Osteocyte (in vitro differentiated cells): Measurements from ENCODE around the gene MYH14. TPM values are rescaled to one million over a fixed set of nuclear protein-coding genes. Genes with fewer than 3 reads are reported as not detected.

Experiments used
- DNase-seq: peaks from one replicate; pipeline ENCODE4 v3.0.0; 2021; ENCODE audit warnings: mixed read lengths; ENCODE audit not compliant: unreplicated experiment; ENCODE audit errors: extremely low spot score
- H3K27ac Mint-ChIP-seq: one replicate; pipeline ENCODE4 v1.8.0; 2021; ENCODE audit warnings: mild to moderate bottlenecking, mixed read lengths; ENCODE audit not compliant: unreplicated experiment
- H3K27me3 Mint-ChIP-seq: one replicate; pipeline ENCODE4 v1.8.0; 2021; ENCODE audit warnings: mixed read lengths; ENCODE audit not compliant: unreplicated experiment
- H3K36me3 Mint-ChIP-seq: one replicate; pipeline ENCODE4 v1.8.0; 2021; ENCODE audit warnings: mixed read lengths; ENCODE audit not compliant: unreplicated experiment
- H3K4me1 Mint-ChIP-seq: one replicate; pipeline ENCODE4 v1.8.0; 2021; ENCODE audit warnings: mixed read lengths; ENCODE audit not compliant: unreplicated experiment
- H3K4me3 Mint-ChIP-seq: one replicate; pipeline ENCODE4 v1.8.0; 2021; ENCODE audit warnings: mild to moderate bottlenecking, moderate library complexity, mixed read lengths; ENCODE audit not compliant: unreplicated experiment
- H3K9me3 Mint-ChIP-seq: one replicate; pipeline ENCODE4 v1.8.0; 2021; ENCODE audit warnings: mixed read lengths; ENCODE audit not compliant: unreplicated experiment
- total RNA-seq: library from RNA; stranded (reverse); gene quantifications from 2 replicates; pipeline ENCODE4 v1.2.1, GENCODE V29; 2021
- TF ChIP-seq, protein P1 (sequence below): fragments of 200-600 bp; sonication (generic); IDR thresholded peaks from 2 replicates; pipeline ENCODE4 v1.5.0; 2021; ENCODE audit warnings: antibody characterized with exemption, mild to moderate bottlenecking, moderate library complexity

MYH14 gene
- total RNA-seq, 1 donor from 2014 or later: not detected

DNA sequence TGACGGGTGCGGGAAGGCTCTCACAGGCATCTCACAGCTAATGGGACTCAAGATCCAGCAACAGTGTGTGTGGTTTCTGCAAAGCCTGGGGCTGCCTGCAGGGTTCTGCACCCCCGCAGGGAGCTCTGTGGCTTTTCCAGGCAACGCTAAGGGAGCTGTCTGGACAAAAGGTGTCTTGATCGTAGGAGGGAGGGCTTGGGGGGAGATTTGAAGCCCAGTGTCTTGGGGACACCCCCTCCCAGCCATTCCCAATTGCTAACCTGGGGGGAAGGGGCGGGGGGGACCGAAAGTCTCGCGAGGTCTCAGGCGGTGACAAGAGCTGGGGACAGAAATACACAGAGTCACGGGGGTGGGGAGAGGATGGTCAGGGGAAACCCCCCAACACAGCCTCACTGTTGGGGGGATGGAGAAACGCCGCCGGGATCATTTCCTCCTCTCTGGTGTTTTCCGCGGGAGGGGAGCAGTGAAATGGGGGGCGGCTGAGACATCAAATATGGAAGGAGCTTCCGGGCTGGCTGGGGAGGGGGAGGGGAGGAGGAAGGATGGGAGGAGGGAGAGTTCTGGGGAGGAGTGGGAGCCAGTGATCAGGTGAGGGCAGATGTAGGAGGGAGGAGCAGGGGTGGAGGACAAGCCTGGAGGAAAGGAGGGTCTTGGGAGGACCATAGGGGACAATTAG is 112.5 kb downstream of the MYH14 start:
- no peaks in the 10 kb centered on the region for H3K9me3 Mint-ChIP-seq
- H3K27ac Mint-ChIP-seq: no peak overlapping the region
- peak overlapping the region; percentile 35 for H3K4me3 Mint-ChIP-seq
- no peaks in the 10 kb centered on the region for H3K36me3 Mint-ChIP-seq
- H3K27me3 Mint-ChIP-seq: peaks cover 33% of the 10 kb centered on the region
- TF ChIP-seq, protein P1, sequence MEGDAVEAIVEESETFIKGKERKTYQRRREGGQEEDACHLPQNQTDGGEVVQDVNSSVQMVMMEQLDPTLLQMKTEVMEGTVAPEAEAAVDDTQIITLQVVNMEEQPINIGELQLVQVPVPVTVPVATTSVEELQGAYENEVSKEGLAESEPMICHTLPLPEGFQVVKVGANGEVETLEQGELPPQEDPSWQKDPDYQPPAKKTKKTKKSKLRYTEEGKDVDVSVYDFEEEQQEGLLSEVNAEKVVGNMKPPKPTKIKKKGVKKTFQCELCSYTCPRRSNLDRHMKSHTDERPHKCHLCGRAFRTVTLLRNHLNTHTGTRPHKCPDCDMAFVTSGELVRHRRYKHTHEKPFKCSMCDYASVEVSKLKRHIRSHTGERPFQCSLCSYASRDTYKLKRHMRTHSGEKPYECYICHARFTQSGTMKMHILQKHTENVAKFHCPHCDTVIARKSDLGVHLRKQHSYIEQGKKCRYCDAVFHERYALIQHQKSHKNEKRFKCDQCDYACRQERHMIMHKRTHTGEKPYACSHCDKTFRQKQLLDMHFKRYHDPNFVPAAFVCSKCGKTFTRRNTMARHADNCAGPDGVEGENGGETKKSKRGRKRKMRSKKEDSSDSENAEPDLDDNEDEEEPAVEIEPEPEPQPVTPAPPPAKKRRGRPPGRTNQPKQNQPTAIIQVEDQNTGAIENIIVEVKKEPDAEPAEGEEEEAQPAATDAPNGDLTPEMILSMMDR: no peak
- H3K4me1 Mint-ChIP-seq: peaks cover 4% of the 10 kb centered on the region
- DNase-seq: no peak

GRCh38 chr19:50317115-50317514 is 113.7 kb downstream of the MYH14 start:
- Mint-ChIP-seq H3K27me3 (peaks cover 30% of the 10 kb centered on the region), H3K27ac (no peak overlapping the region), H3K4me3 (no peak overlapping the region), H3K9me3 (no peaks in the 10 kb centered on the region), H3K36me3 (no peaks in the 10 kb centered on the region), H3K4me1 (peaks cover 4% of the 10 kb centered on the region)
- no peak for DNase-seq
- TF ChIP-seq, protein P1: no peak

GRCh38 chr19:50318438-50318837 is 115.0 kb downstream of the MYH14 start:
- H3K4me1 Mint-ChIP-seq: peaks cover 4% of the 10 kb centered on the region
- no peaks in the 10 kb centered on the region for H3K9me3 Mint-ChIP-seq
- peaks cover 24% of the 10 kb centered on the region for H3K27me3 Mint-ChIP-seq
- TF ChIP-seq, protein P1: no peak
- no peaks in the 10 kb centered on the region for H3K36me3 Mint-ChIP-seq
- no peak for DNase-seq
- no peak overlapping the region for H3K27ac Mint-ChIP-seq
- no peak overlapping the region for H3K4me3 Mint-ChIP-seq

- Mint-ChIP-seq H3K27ac (no peak overlapping the region), H3K9me3 (no peaks in the 10 kb centered on the region), H3K27me3 (peaks cover 18% of the 10 kb centered on the region), H3K4me3 (no peak overlapping the region), H3K36me3 (no peaks in the 10 kb centered on the region), H3K4me1 (peaks cover 4% of the 10 kb centered on the region)
- no peak for DNase-seq
- TF ChIP-seq, protein P1: no peak
These were observed 115.7 kb downstream of the MYH14 start for GRCh38 chr19:50319156-50319555.

GRCh38 chr19:50320051-50320450 is 116.6 kb downstream of the MYH14 start:
- no peaks in the 10 kb centered on the region for H3K36me3 Mint-ChIP-seq
- TF ChIP-seq, protein P1: no peak
- peaks cover 12% of the 10 kb centered on the region for H3K27me3 Mint-ChIP-seq
- no peak overlapping the region for H3K4me3 Mint-ChIP-seq
- H3K4me1 Mint-ChIP-seq: peaks cover 2% of the 10 kb centered on the region
- no peaks in the 10 kb centered on the region for H3K9me3 Mint-ChIP-seq
- no peak overlapping the region for H3K27ac Mint-ChIP-seq
- no peak for DNase-seq
